Measurements from ENCODE around the gene C19orf18. TPM values are rescaled to one million over a fixed set of nuclear protein-coding genes. Genes with fewer than 3 reads are reported as not detected.

C19orf18 gene
- total and polyA plus RNA-seq, 2 of the 4 experiments (the other 2 are of a cell fraction): 0.15 TPM; not detected in 1

- no peak overlapping the region for H2AK5ac ChIP-seq (ENCODE audit: low read depth, low read length)
- TF ChIP-seq RCOR1 (IDR thresholded peaks at IDR 0.05; ENCODE audit: insufficient replicate concordance, low read length): no peak
- no peak for TF ChIP-seq CHD1 (IDR thresholded peaks at IDR 0.05; ENCODE audit: low read depth, low read length)
- no peak for TF ChIP-seq SMC3 (IDR thresholded peaks at IDR 0.05; ENCODE audit: low read depth, low read length)
- no peak for TF ChIP-seq ELK1 (IDR thresholded peaks at IDR 0.05; ENCODE audit: borderline replicate concordance, low read depth, low read length)
- TF ChIP-seq MXI1 (IDR thresholded peaks at IDR 0.05; ENCODE audit: borderline replicate concordance, low read depth, low read length): no peak
- no peak for TF ChIP-seq RAD21 (IDR thresholded peaks at IDR 0.05; ENCODE audit: low read length)
- no peak for TF ChIP-seq CEBPB (IDR thresholded peaks at IDR 0.05; ENCODE audit: low read depth, low read length)
- TF ChIP-seq USF2 (IDR thresholded peaks at IDR 0.05; ENCODE audit: low read depth, low read length): no peak
- TF ChIP-seq FOS (IDR thresholded peaks at IDR 0.05; ENCODE audit: low read depth, low read length): no peak
- TF ChIP-seq CTCF (conservative IDR thresholded peaks at IDR 0.05; ENCODE audit: low read depth, low read length): no peak
- TF ChIP-seq NFE2L2 (IDR thresholded peaks at IDR 0.05; ENCODE audit: low read depth, low read length): no peak
- TF ChIP-seq BHLHE40 (IDR thresholded peaks at IDR 0.05; ENCODE audit: low read depth, low read length): no peak
- TF ChIP-seq POLR2A (IDR thresholded peaks at IDR 0.05; ENCODE audit: low read depth, low read length): no peak
- TF ChIP-seq MAFK (IDR thresholded peaks at IDR 0.05; ENCODE audit: low read depth, low read length): no peak
- TF ChIP-seq MAZ (IDR thresholded peaks at IDR 0.05; ENCODE audit: borderline replicate concordance, low read depth, low read length): no peak
- no peak for TF ChIP-seq RFX5 (IDR thresholded peaks at IDR 0.05; ENCODE audit: low read depth, low read length)
- H3K36me3 ChIP-seq (ENCODE audit: control insufficient read depth, insufficient read depth, low read length): peaks cover 38% of the 10 kb centered on the region
- peaks cover 3 to 5% of the 10 kb centered on the region in 2 experiments; a peak in 2 of 4 replicates for H3K79me1 ChIP-seq (ENCODE audit: low read depth in 1 of 2, low read length in 2 of 2)
- H4K8ac ChIP-seq (ENCODE audit: low read depth in 2 of 2, low read length in 2 of 2): no peak overlapping the region
- no peak overlapping the region for H2BK15ac ChIP-seq (ENCODE audit: low read depth, low read length)
- no peak overlapping the region for H3K4ac ChIP-seq (ENCODE audit: low read depth, low read length)
- ChIA-PET POLR2A (ENCODE audit: unreplicated experiment) (no interaction called here), CTCF (no interaction called here)
- no peak overlapping the region for H2AFZ ChIP-seq (replicated peaks; ENCODE audit: low read length, poor library complexity)
- H3K9ac ChIP-seq (ENCODE audit: low read depth, low read length): no peak overlapping the region
- no peak overlapping the region for H3K4me3 ChIP-seq (ENCODE audit: insufficient read depth, low read depth, low read length)
- no peaks in the 10 kb centered on the region for H3K9me1 ChIP-seq (ENCODE audit: insufficient read depth, low read length)
- no peak overlapping the region for H4K5ac ChIP-seq (ENCODE audit: low read depth, low read length)
- DNase-seq (no peak), ATAC-seq (ENCODE audit: low read depth) (no peak)
- H2BK5ac ChIP-seq (ENCODE audit: low read depth, low read length, poor library complexity, severe bottlenecking): no peak overlapping the region
- no peaks in the 10 kb centered on the region for H3K27me3 ChIP-seq (ENCODE audit: control insufficient read depth, insufficient read depth, low read length)
- in situ Hi-C loops (cut with MboI; ENCODE audit: low sequenced_read_pairs) (no loop called here), dilution Hi-C loops (cut with HindIII; ENCODE audit: low sequenced_read_pairs, unreplicated experiment) (no loop called here), intact Hi-C loops (cut with micrococcal nuclease) (no loop called here)
- no peak overlapping the region for H3K18ac ChIP-seq (ENCODE audit: low read depth, low read length)
- BruUV-seq (replicated peaks): no TSS peak
- no peaks in the 10 kb centered on the region for H4K20me1 ChIP-seq (ENCODE audit: insufficient read depth, low read length)
- no peak overlapping the region for H4K91ac ChIP-seq (ENCODE audit: insufficient read depth, low read depth, low read length)
- no peak overlapping the region for H3K14ac ChIP-seq (replicated peaks; ENCODE audit: low read depth, low read length)
- H3K9me3 ChIP-seq (ENCODE audit: control insufficient read depth, insufficient read depth, low read length): peaks cover 73% of the 10 kb centered on the region
- H3K4me1 ChIP-seq (ENCODE audit: control insufficient read depth, insufficient read depth, low read length): no peaks in the 10 kb centered on the region
- no peak overlapping the region for H3K4me2 ChIP-seq (ENCODE audit: low read depth, low read length)
- 100% methylated on average over 3 of the region's 4 CpGs; no CpG with 5 or more reads in 1 of the 2 experiments for WGBS, 2 experiments (ENCODE audit: extremely low coverage in 2 of 2, insufficient read length in 1 of 2)
- H2BK20ac ChIP-seq (ENCODE audit: low read depth, low read length): no peak overlapping the region
- no peak overlapping the region for H3K56ac ChIP-seq (ENCODE audit: extremely low read depth, insufficient read depth, low read length)
- H2BK120ac ChIP-seq (ENCODE audit: low read depth, low read length): no peak overlapping the region
- no peak overlapping the region for H3K23ac ChIP-seq (ENCODE audit: low read depth, low read length)
- H3K27ac ChIP-seq (ENCODE audit: insufficient read depth, low read length): no peak overlapping the region
- H2AK9ac ChIP-seq (replicated peaks; ENCODE audit: low read depth, low read length, poor library complexity): no peak overlapping the region
Observed at GRCh38 chr19:57927587-57927986, 46.7 kb downstream of the C19orf18 start.

Measured in IMR-90 (cell line).